Esophagus squamous epithelium (tissue), 4 donors: ENCODE results near the gene SRPK3.

ENCODE experiments used
- CTCF ChIP-seq, 6 experiments: fragments of 450-650 bp in 4 of 6; fragments of 200-600 bp in 2 of 6; sonication (generic) in 2 of 6; IDR thresholded peaks; one replicate each; pipeline ENCODE4 v1.5.1; 2016 to 2019; ENCODE audit warnings: antibody characterized with exemption in 6 of 6, mild to moderate bottlenecking in 4 of 6, moderate library complexity in 4 of 6
- POLR2A ChIP-seq, 4 donors: fragments of 450-650 bp; IDR thresholded peaks; one replicate each; pipeline ENCODE4 v1.6.1; 2017; ENCODE audit warnings: antibody characterized with exemption in 4 of 4, mild to moderate bottlenecking in 4 of 4, moderate library complexity in 3 of 4

- TF ChIP-seq POLR2A (IDR thresholded peaks at IDR 0.05) (no peak), CTCF (IDR thresholded peaks at IDR 0.05) (no peak)
Measured at GRCh38 chrX:153797415-153798015, 16.7 kb downstream of the SRPK3 start.
